Esophagus squamous epithelium (tissue), 4 donors: ENCODE results near the gene SNED1.

Experiments
- POLR2A ChIP-seq, 4 donors: fragments of 450-650 bp; IDR thresholded peaks; one replicate each; pipeline ENCODE4 v1.6.1; 2017; ENCODE audit warnings: antibody characterized with exemption in 4 of 4, mild to moderate bottlenecking in 4 of 4, moderate library complexity in 3 of 4
- TF ChIP-seq, protein P1 (sequence below), 6 experiments: fragments of 450-650 bp in 4 of 6; fragments of 200-600 bp in 2 of 6; sonication (generic) in 2 of 6; IDR thresholded peaks; one replicate each; pipeline ENCODE4 v1.5.1; 2016 to 2019; ENCODE audit warnings: antibody characterized with exemption in 6 of 6, mild to moderate bottlenecking in 4 of 6, moderate library complexity in 4 of 6

DNA sequence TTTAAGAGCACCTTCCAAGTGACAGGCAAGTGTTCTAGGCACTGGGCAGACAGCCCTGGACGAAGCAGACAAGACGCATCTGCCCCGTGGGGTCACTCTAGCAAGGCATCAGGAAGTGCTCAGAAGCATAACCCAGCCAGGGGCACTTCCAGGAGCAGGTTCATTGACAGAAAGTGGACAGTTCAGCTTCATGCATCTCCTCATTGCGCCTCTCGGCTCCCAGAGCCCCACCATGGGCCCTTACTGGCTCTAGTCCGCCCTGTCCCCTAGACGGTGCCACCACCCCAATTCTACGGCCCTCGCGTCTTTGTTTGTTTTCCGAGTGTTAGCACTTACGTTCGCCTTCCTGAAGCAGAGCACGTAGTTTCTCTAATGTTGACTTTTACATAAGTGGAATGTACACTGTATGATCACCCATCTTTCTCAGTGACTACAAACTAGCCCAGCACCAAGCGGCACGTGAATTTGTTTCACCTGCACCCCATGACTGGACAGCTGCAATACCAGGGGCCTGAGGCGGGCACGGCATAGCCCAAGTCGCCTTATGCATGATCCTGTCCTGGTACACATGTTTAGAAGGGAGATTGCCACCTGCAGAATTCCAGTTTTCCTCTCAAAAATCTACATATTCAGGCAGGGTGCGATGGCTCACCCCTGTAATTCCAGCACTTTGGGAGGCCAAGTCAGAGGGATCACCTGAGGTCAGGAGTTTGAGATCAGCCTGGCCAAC, 33.2 kb downstream of the SNED1 start:
- no peak for TF ChIP-seq POLR2A (IDR thresholded peaks at IDR 0.05)
- TF ChIP-seq, protein P1, sequence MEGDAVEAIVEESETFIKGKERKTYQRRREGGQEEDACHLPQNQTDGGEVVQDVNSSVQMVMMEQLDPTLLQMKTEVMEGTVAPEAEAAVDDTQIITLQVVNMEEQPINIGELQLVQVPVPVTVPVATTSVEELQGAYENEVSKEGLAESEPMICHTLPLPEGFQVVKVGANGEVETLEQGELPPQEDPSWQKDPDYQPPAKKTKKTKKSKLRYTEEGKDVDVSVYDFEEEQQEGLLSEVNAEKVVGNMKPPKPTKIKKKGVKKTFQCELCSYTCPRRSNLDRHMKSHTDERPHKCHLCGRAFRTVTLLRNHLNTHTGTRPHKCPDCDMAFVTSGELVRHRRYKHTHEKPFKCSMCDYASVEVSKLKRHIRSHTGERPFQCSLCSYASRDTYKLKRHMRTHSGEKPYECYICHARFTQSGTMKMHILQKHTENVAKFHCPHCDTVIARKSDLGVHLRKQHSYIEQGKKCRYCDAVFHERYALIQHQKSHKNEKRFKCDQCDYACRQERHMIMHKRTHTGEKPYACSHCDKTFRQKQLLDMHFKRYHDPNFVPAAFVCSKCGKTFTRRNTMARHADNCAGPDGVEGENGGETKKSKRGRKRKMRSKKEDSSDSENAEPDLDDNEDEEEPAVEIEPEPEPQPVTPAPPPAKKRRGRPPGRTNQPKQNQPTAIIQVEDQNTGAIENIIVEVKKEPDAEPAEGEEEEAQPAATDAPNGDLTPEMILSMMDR (IDR thresholded peaks at IDR 0.05), result no peak
